HepG2 (cell line): Measurements from ENCODE around the gene ZNF211. TPM values are rescaled to one million over a fixed set of nuclear protein-coding genes. Genes with fewer than 3 reads are reported as not detected.

Source experiments
- ATAC-seq: fragments of 200-7000 bp; cut with Tn5 transposase; 3 replicates; pipeline ENCODE4 v1.9.1; 2020; ENCODE audit warnings: mild to moderate bottlenecking, moderate library complexity
- BruUV-seq: library from RNA; stranded (reverse); fragments of 400-500 nt; replicated peaks from 2 replicates; lab custom pipeline; 2021; lab: Mats Ljungman, UMichigan
- CTCF ChIA-PET: fragments of 300-600 bp; formaldehyde crosslinking; extraction: SDS; loops from one replicate; lab custom pipeline; 2021; ENCODE audit warnings: low total read pairs, inconsistent platforms, low intra/inter-chr PET ratio; lab: Yijun Ruan, JAX
- POLR2A ChIA-PET: fragments of 350-600 bp; sonication (Branson Sonifier 250); formaldehyde crosslinking; loops from one replicate; lab custom pipeline; 2020; ENCODE audit warnings: antibody characterized with exemption, inconsistent platforms; lab: Yijun Ruan, JAX
- DNase-seq: peaks from one replicate; pipeline ENCODE4 v3.0.0-alpha.2; 2015; ENCODE audit warnings: low spot score
- FAIRE-seq: peaks from 3 replicates; lab custom pipeline; 2011; peaks lifted over from hg19 to GRCh38; lab: Jason Lieb, UNC
- H2AFZ ChIP-seq: one replicate; pipeline ENCODE4 v1.6.1; 2011; ENCODE audit warnings: low read length, inconsistent platforms
- H3K27ac ChIP-seq: fragments of 300-600 bp; 3 replicates; pipeline ENCODE4 v1.8.0; 2011; ENCODE audit warnings: mixed run types, mild to moderate bottlenecking, mixed read lengths, low read length, inconsistent platforms; ENCODE audit not compliant: insufficient read depth; ENCODE audit errors: extremely low read length
- H3K27me3 ChIP-seq, 2 experiments: fragments of 200-600 bp in 1 of 2; 2 replicates in 1 of 2; 3 replicates in 1 of 2; pipeline versions ENCODE4 v1.6.0 to v1.8.0; 2011; ENCODE audit warnings: low read length in 2 of 2, mild to moderate bottlenecking in 2 of 2, moderate library complexity in 2 of 2, inconsistent platforms in 1 of 2; ENCODE audit not compliant: insufficient read depth in 2 of 2, control insufficient read depth in 1 of 2
- H3K36me3 ChIP-seq, 2 experiments: fragments of 200-600 bp in 1 of 2; replicated peaks in 1 of 2; 2 replicates in 1 of 2; 3 replicates in 1 of 2; pipeline versions ENCODE4 v1.5.1 to v1.8.0; 2011; ENCODE audit warnings: low read length in 2 of 2, inconsistent platforms in 1 of 2; ENCODE audit not compliant: insufficient read depth in 2 of 2, control insufficient read depth in 1 of 2
- H3K4me1 ChIP-seq: 2 replicates; pipeline ENCODE4 v1.5.1; 2012; ENCODE audit warnings: low read length, inconsistent platforms; ENCODE audit not compliant: insufficient read depth
- H3K4me2 ChIP-seq: 2 replicates; pipeline ENCODE4 v1.6.0; 2011; ENCODE audit warnings: low read depth, low read length, inconsistent platforms
- H3K4me3 ChIP-seq, 3 experiments: fragments of 200-600 bp in 1 of 3; sonication (generic), shearing (Covaris generic) in 1 of 3; replicated peaks in 1 of 3; 2 replicates each; pipeline ENCODE4 v1.5.1; 2011 to 2016; ENCODE audit warnings: low read length in 3 of 3, inconsistent platforms in 2 of 3, low read depth in 2 of 3, mild to moderate bottlenecking in 2 of 3, control low read depth in 1 of 3, mixed read lengths in 1 of 3; ENCODE audit not compliant: insufficient read depth in 1 of 3
- H3K79me2 ChIP-seq: one replicate; pipeline ENCODE4 v1.6.1; 2011; ENCODE audit warnings: low read length, inconsistent platforms; ENCODE audit not compliant: insufficient read depth
- H3K9ac ChIP-seq: 2 replicates; pipeline ENCODE4 v1.6.0; 2011; ENCODE audit warnings: mild to moderate bottlenecking, low read depth, low read length, inconsistent platforms; ENCODE audit not compliant: insufficient read depth
- H3K9me3 ChIP-seq: 2 replicates; pipeline ENCODE4 v1.5.1; 2012; ENCODE audit warnings: mild to moderate bottlenecking, low read length
- H4K20me1 ChIP-seq: 2 replicates; pipeline ENCODE4 v1.6.0; 2011; ENCODE audit warnings: inconsistent platforms, mild to moderate bottlenecking, low read length, moderate library complexity; ENCODE audit not compliant: insufficient read depth
- DMAP1 ChIP-seq: IDR thresholded peaks from 2 replicates; pipeline ENCODE4 v1.6.1; 2016
- HMG20B ChIP-seq: conservative IDR thresholded peaks from 2 replicates; pipeline ENCODE4 v1.6.1; 2016; ENCODE audit warnings: missing genetic modification reagents, missing compliant biosample characterization
- MAZ ChIP-seq, 2 experiments: sonication (generic) in 1 of 2; formaldehyde crosslinking in 1 of 2; IDR thresholded peaks; 2 replicates each; pipeline versions ENCODE4 v1.5.0 to v1.6.1; 2012 to 2020; ENCODE audit warnings: low read depth in 2 of 2, mild to moderate bottlenecking in 2 of 2, borderline replicate concordance in 1 of 2, improper control_type of control experiment in 1 of 2, low read length in 1 of 2, missing genetic modification reagents in 1 of 2, moderate library complexity in 1 of 2
- NRL ChIP-seq: sonication (generic); formaldehyde crosslinking; IDR thresholded peaks from 2 replicates; pipeline ENCODE4 v1.5.0; 2020; ENCODE audit warnings: missing genetic modification reagents, mild to moderate bottlenecking, moderate library complexity, borderline replicate concordance
- PAWR ChIP-seq: sonication (generic); formaldehyde crosslinking; IDR thresholded peaks from 2 replicates; pipeline ENCODE4 v1.4.0; 2020; ENCODE audit warnings: missing genetic modification reagents, mild to moderate bottlenecking, borderline replicate concordance
- RXRA ChIP-seq: sonication (generic); formaldehyde crosslinking; IDR thresholded peaks from 2 replicates; pipeline ENCODE4 v1.5.1; 2020; ENCODE audit warnings: missing genetic modification reagents
- ZMYM3 ChIP-seq: sonication (generic); formaldehyde crosslinking; IDR thresholded peaks from 2 replicates; pipeline ENCODE4 v1.5.1; 2020; ENCODE audit warnings: mild to moderate bottlenecking, missing genetic modification reagents
- ZNF224 ChIP-seq: sonication (generic); formaldehyde crosslinking; IDR thresholded peaks from 2 replicates; pipeline ENCODE4 v1.5.0; 2020; ENCODE audit warnings: mild to moderate bottlenecking, missing genetic modification reagents
- ZNF256 ChIP-seq: sonication (generic); formaldehyde crosslinking; conservative IDR thresholded peaks from 2 replicates; pipeline ENCODE4 v1.4.0; 2020; ENCODE audit warnings: missing genetic modification reagents
- ZNF331 ChIP-seq: sonication (generic); formaldehyde crosslinking; IDR thresholded peaks from 2 replicates; pipeline ENCODE4 v1.4.0; 2020; ENCODE audit warnings: missing genetic modification reagents
- ZNF598 ChIP-seq: sonication (generic); formaldehyde crosslinking; IDR thresholded peaks from 2 replicates; pipeline ENCODE4 v1.5.1; 2020; ENCODE audit warnings: mild to moderate bottlenecking, missing genetic modification reagents, borderline replicate concordance
- ZNF678 ChIP-seq: sonication (generic); formaldehyde crosslinking; IDR thresholded peaks from 2 replicates; pipeline ENCODE4 v1.4.0; 2020; ENCODE audit warnings: mild to moderate bottlenecking, missing genetic modification reagents
- ZNF7 ChIP-seq: IDR thresholded peaks from 2 replicates; pipeline ENCODE4 v1.6.1; 2016; ENCODE audit warnings: missing biosample characterization, missing genetic modification reagents
- ZNF713 ChIP-seq: sonication (generic); formaldehyde crosslinking; IDR thresholded peaks from 2 replicates; pipeline ENCODE4 v1.4.0; 2020; ENCODE audit warnings: mild to moderate bottlenecking, missing genetic modification reagents
- WGBS: methylation state at CpG from one replicate; pipeline ENCODE4 v1.1.6; 2017; ENCODE audit warnings: low lambda C conversion rate; 5-methylcytosine and 5-hydroxymethylcytosine counted together
- in situ Hi-C: cut with HindIII; loops from 2 replicates; pipeline ENCODE4 v1.10.0; 2017; ENCODE audit warnings: low pct_unique_long_range_greater_than_20kb; ENCODE audit not compliant: extremely low pct_ligation_motif_present
- intact Hi-C: fragments of 100-400 bp; cut with micrococcal nuclease; formaldehyde crosslinking; loops from one replicate; pipeline ENCODE4 v1.10.0; 2022; ENCODE audit not compliant: unreplicated experiment
- polyA plus RNA-seq, 8 experiments: library from polyadenylated mRNA; depleted of rRNA in 3 of 8; stranded (reverse) in 7 of 8; unstranded in 1 of 8; fragments of >200 nt; fragmentation: Illumina TruSeq in 4 of 8; extraction: Trizol in 4 of 8; gene quantifications; 2 replicates each; pipeline versions ENCODE4 v1.2.1 to v1.2.3, GENCODE V29; 2011 to 2016; ENCODE audit warnings: low read depth in 4 of 8, missing spikeins in 1 of 8, mixed read lengths in 1 of 8; ENCODE audit not compliant: insufficient read depth in 1 of 8
- total RNA-seq, 5 experiments: library from RNA; depleted of rRNA; stranded (reverse); fragments of >200 nt; fragmentation: Illumina TruSeq; extraction: Trizol; gene quantifications; 2 replicates each; pipeline ENCODE4 v1.2.3, GENCODE V29; 2016; ENCODE audit warnings: low read depth in 1 of 5
- TF ChIP-seq, protein P1 (sequence below): sonication (generic); formaldehyde crosslinking; IDR thresholded peaks from 2 replicates; pipeline ENCODE4 v1.5.0; 2020; ENCODE audit warnings: missing genetic modification reagents, mild to moderate bottlenecking, borderline replicate concordance
- TF ChIP-seq, protein P2 (sequence below): IDR thresholded peaks from 2 replicates; pipeline ENCODE4 v1.6.1; 2016; ENCODE audit warnings: missing compliant biosample characterization, missing genetic modification reagents, borderline replicate concordance

ZNF211 gene
- total and polyA plus RNA-seq, 2 of the 13 experiments (the other 11 are each of a cell fraction or from before 2014, with no cell fraction given): 9.9 to 11.2 TPM

DNA sequence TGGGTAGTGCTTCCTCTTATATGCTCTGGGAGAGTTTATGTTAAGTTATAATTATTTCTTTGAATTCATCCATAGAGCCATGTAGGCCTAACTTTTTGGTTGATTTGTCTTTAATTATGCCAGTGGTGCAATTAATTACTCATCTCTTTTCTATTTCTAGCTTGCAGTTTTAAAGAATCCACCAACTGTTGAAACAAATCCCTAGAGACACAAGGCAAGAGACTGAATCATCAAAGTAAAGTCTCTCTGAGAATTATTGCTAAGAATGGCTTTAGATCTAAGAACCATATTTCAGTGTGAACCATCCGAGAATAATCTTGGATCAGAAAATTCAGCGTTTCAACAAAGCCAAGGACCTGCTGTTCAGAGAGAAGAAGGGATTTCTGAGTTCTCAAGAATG is 42.9 kb downstream of the ZNF211 start:
- intact Hi-C loops: no loop called here
- Histone ChIP-seq H3K4me2 (no peak overlapping the region), H2AFZ (no peak overlapping the region), H3K4me1 (no peaks in the 10 kb centered on the region), H3K36me3 (no peaks in the 10 kb centered on the region), H4K20me1 (no peaks in the 10 kb centered on the region), H3K79me2 (no peaks in the 10 kb centered on the region), H3K4me3 (no peak overlapping the region), H3K27me3 (no peaks in the 10 kb centered on the region), H3K9ac (no peak overlapping the region), H3K9me3 (no peaks in the 10 kb centered on the region), H3K27ac (no peak overlapping the region)
- no TSS peak for BruUV-seq
- ChIA-PET CTCF (no interaction called here), POLR2A (no interaction called here)
- FAIRE-seq (no peak), ATAC-seq (no peak), DNase-seq (no peak)
- in situ Hi-C loops: no loop called here
- WGBS: 16% methylated on average over 2 of the region's 2 CpGs
- TF ChIP-seq ZNF7 (CRISPR knock-in tag) (no peak), NRL (no peak)

DNA sequence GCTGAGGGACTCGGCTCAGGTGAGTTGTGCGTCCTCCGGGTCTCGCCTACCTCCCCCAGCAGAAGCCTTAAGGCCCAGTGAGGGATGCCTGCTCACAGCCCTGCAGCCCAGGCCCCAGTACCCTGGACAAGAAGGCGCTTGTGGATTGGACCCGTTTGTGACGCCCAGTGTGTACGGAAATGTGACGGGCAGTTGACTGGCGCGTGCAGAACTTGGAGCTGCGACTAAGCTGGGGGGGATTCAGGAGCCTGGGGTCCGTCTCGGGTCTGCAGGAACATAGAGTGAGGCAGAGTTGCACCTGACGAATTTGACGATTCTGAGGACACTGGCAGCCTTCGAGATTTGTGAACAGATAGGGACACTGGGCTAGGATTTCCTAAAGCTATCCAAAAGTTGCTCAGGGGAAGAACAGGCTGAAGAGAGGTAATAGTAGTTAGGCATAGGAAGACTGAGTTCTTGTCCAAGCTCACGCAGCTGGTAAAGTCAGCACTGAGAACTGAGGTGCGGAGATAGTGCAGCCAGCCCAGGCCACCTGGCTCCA is 49.3 kb downstream of the ZNF211 start:
- no peak for FAIRE-seq
- H3K9ac ChIP-seq: peak overlapping the region; percentile 89
- WGBS: 1% methylated on average over 11 of the region's 19 CpGs
- no TSS peak for BruUV-seq
- peaks cover 50% of the 10 kb centered on the region for H3K79me2 ChIP-seq
- in situ Hi-C loops: no loop called here
- no peak for DNase-seq
- no peaks in the 10 kb centered on the region; a peak in 1 of 5 replicates for H3K27me3 ChIP-seq
- H3K4me1 ChIP-seq: peaks cover 24% of the 10 kb centered on the region
- POLR2A ChIA-PET: interaction anchor here (0.9 to 1.8 kb wide), 13 partner anchors 12 to 1087 kb away, joined by 3 to 21 read pairs (median 5); partner anchors contain the start of genes ZNF134, ZNF549, ZNF552 and ZNF587
- H3K27ac ChIP-seq: peak overlapping the region; percentile 65
- intact Hi-C loops: no loop called here
- no peak overlapping the region for H2AFZ ChIP-seq
- H3K4me2 ChIP-seq: peak overlapping the region; percentile 96
- no peaks in the 10 kb centered on the region for H4K20me1 ChIP-seq
- peak overlapping the region; percentile 93 to 99 (median 96) for H3K4me3 ChIP-seq
- CTCF ChIA-PET: no interaction called here
- peaks cover 9 to 41% of the 10 kb centered on the region in 2 experiments for H3K36me3 ChIP-seq
- H3K9me3 ChIP-seq: peaks cover 11% of the 10 kb centered on the region; the same call in 1 of the 2 replicates
- peak; percentile 28; the same call in 2 of the 3 replicates for ATAC-seq
- TF ChIP-seq, protein P1, sequence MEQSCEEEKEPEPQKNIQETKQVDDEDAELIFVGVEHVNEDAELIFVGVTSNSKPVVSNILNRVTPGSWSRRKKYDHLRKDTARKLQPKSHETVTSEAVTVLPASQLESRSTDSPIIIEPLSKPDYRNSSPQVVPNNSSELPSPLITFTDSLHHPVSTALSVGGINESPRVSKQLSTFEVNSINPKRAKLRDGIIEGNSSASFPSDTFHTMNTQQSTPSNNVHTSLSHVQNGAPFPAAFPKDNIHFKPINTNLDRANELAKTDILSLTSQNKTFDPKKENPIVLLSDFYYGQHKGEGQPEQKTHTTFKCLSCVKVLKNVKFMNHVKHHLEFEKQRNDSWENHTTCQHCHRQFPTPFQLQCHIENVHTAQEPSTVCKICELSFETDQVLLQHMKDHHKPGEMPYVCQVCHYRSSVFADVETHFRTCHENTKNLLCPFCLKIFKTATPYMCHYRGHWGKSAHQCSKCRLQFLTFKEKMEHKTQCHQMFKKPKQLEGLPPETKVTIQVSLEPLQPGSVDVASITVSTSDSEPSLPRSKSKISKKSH (CRISPR knock-in tag): 0 out of 2 replicates have a peak, but pooled peaks have one; percentile 46
- TF ChIP-seq DMAP1 (0 out of 2 replicates have a peak, but pooled peaks have one; percentile 7), ZNF713 (CRISPR knock-in tag) (peak; percentile 72; the same call in 1 of the 2 replicates), MAZ (IDR thresholded peaks at IDR 0.05; ENCODE audit: borderline replicate concordance, low read depth, low read length) (no peak), MAZ (CRISPR knock-in tag; IDR thresholded peaks at IDR 0.05; ENCODE audit: low read depth) (0 out of 2 replicates have a peak, but pooled peaks have one; percentile 15), RXRA (CRISPR knock-in tag) (peak; percentile 7; the same call in 1 of the 2 replicates), ZNF256 (no peak), ZMYM3 (no peak), ZNF598 (CRISPR knock-in tag) (0 out of 2 replicates have a peak, but pooled peaks have one; percentile 31), ZNF678 (0 out of 2 replicates have a peak, but pooled peaks have one; percentile 31), HMG20B (no peak), ZNF224 (CRISPR knock-in tag) (peak; percentile 76; the same call in 1 of the 2 replicates), PAWR (CRISPR knock-in tag) (0 out of 2 replicates have a peak, but pooled peaks have one; percentile 57), ZNF331 (CRISPR knock-in tag) (no peak)
- TF ChIP-seq, protein P2, sequence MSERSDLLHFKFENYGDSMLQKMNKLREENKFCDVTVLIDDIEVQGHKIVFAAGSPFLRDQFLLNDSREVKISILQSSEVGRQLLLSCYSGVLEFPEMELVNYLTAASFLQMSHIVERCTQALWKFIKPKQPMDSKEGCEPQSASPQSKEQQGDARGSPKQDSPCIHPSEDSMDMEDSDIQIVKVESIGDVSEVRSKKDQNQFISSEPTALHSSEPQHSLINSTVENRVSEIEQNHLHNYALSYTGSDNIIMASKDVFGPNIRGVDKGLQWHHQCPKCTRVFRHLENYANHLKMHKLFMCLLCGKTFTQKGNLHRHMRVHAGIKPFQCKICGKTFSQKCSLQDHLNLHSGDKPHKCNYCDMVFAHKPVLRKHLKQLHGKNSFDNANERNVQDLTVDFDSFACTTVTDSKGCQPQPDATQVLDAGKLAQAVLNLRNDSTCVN: no peak
